ENCODE measurements around the gene SCGB1D1. TPM values are rescaled to one million over a fixed set of nuclear protein-coding genes. Genes with fewer than 3 reads are reported as not detected.

Gene SCGB1D1
- total RNA-seq, 1 donor from 2014 or later, result not detected

- intact Hi-C loops (cut with micrococcal nuclease), result no loop called here
Measured at GRCh38 chr11:62221498-62221897, 31.5 kb downstream of the SCGB1D1 start.

GRCh38 chr11:62223095-62223494, 33.1 kb downstream of the SCGB1D1 start:
- intact Hi-C loops (cut with micrococcal nuclease), result no loop called here

- intact Hi-C loops (cut with micrococcal nuclease), result loop anchor here (5.0 kb wide), 1 partner anchor 79 kb away; no protein-coding TSS in a partner anchor
Measured at GRCh38 chr11:62233730-62234129, 43.7 kb downstream of the SCGB1D1 start.

GRCh38 chr11:62236187-62236586, 46.2 kb downstream of the SCGB1D1 start:
- intact Hi-C loops (cut with micrococcal nuclease), result no loop called here

- intact Hi-C loops (cut with micrococcal nuclease), result no loop called here
Measured at GRCh38 chr11:62237499-62237898, 47.5 kb downstream of the SCGB1D1 start.

GRCh38 chr11:62238151-62238550, 48.1 kb downstream of the SCGB1D1 start:
- intact Hi-C loops (cut with micrococcal nuclease), result no loop called here

GRCh38 chr11:62241095-62241494, 51.1 kb downstream of the SCGB1D1 start:
- intact Hi-C loops (cut with micrococcal nuclease), result no loop called here

GRCh38 chr11:62242021-62242420, 52.0 kb downstream of the SCGB1D1 start, which contains the start of gene SCGB1D2:
TSS of gene SCGB1D2 (plus strand) at chr11:62242239. CDS start at chr11:62242308, 69 bp downstream.
- intact Hi-C loops (cut with micrococcal nuclease), result no loop called here

Other genes with a start within 250 kb of the SCGB1D1 start
- gene BEST1, start 239.9 kb upstream of the SCGB1D1 start, total RNA-seq, result 0.44 TPM in 1 of 2 replicates, not detected in the other
- 1,168 and 1,205 TPM in 2 replicates for gene FTH1, start 222.6 kb upstream of the SCGB1D1 start, total RNA-seq
- 116 and 121 TPM in 2 replicates for gene INCENP, start 66.2 kb upstream of the SCGB1D1 start, total RNA-seq
- gene SCGB2A1, start 18.5 kb downstream of the SCGB1D1 start, total RNA-seq, result not detected in 2 replicates
- gene SCGB1D2, start 52.0 kb downstream of the SCGB1D1 start, total RNA-seq, result not detected in 2 replicates
- gene SCGB2A2, start 79.9 kb downstream of the SCGB1D1 start, total RNA-seq, result not detected in 2 replicates
- gene SCGB1D4, start 108.9 kb downstream of the SCGB1D1 start, total RNA-seq, result not detected in 2 replicates
- 7.9 and 10.1 TPM in 2 replicates for gene ASRGL1, start 147.2 kb downstream of the SCGB1D1 start, total RNA-seq
- not detected in 2 replicates for gene SCGB1A1, start 228.8 kb downstream of the SCGB1D1 start, total RNA-seq

Measured in T-helper 1 cell treated with Interleukin-12 subunit alpha and Interleukin-12 subunit beta and Interleukin-4 antibody, amounts not matched to agents 30 ng/mL and 1 ng/mL, for 36 hours (primary cell).